Measurements from ENCODE around the gene PID1.
"Not testable (repeated sequence)": the region's sequence is repeated elsewhere in the genome, so short reads cannot be mapped to it uniquely, and the experiment has no call there.

PID1 gene

DNA sequence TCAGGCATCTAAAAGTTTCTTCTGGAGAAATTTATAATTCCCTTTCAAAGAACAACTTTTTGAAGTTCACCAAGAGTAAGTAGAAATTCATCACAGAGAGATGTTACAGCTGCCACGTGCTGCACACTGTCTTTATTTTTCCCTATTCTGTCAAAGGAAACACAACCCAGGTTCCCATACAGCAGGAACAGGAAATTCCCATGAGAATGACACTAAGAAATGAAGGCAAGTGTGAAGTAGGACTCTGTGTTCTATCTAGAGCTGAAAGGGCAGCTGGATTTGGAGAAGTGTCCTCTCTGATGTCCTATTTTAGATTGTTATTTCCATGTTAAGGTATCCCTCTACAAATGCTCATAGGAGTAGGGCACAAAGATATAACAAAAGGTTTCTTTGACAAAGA is 58.8 kb downstream of the PID1 start:
- DNase-seq (ENCODE audit: low spot score): no peak

- DNase-seq (ENCODE audit: low spot score): no peak
These were observed 60.4 kb downstream of the PID1 start for GRCh38 chr2:229210641-229211040.

DNA sequence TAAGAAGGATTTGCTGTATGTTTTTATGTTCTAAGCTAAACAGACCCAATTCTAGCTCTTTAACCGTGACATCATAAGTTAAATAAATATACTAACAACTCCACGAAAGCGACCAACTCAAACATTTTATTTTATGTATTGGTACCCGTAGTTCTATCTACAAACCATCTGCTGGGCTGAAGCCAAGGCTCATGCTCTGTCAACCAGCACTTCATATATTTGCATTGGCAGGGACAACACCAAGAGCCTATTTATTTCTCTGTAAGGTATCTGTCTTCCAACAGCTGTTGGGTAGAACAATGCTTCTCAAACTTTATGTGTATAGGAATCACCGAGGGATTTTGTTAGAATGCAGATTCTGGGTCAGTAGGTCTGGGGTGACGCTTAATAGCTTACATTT is 64.5 kb downstream of the PID1 start:
- no peak for DNase-seq (ENCODE audit: low spot score)

GRCh38 chr2:229205704-229206103 is 65.4 kb downstream of the PID1 start:
- no peak for DNase-seq (ENCODE audit: low spot score)

DNA sequence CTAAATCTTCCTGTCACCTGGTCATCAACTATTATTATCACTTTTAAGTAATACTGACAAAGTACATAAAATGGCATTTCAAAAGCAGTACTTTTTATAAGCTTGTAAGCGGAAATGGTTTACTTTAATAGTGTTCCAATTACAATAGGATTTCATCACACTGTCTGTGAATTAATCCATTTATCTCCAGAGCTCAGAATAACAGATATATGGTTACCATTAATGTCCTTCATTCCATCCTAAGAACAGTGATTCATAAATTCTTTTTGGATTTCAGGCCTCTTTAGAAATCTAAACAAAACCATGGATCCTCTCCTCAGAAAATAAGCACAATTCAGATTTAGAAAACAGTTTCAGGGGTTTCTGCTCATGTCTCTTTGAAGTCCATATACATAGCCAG is 68.4 kb downstream of the PID1 start:
- DNase-seq (ENCODE audit: low spot score): no peak

DNA sequence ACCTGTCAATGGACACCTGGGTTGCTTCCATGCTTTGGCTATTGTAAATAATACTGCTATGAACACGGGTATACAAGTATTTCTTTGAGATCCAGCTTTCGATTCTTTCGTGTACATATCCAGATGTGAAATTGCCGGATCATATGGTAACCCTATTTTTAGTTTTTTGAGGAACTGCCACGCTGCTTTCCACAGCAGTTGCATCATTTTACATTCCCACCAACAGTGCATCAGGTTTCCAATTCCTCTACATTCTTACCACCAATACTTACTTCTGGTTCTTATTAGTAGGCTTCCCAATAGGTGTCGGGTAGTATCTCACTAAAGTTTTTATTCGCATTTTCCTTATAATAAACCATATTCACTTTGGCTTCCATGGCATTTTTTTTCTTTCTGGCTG is 69.6 kb downstream of the PID1 start:
- no peak for DNase-seq (ENCODE audit: low spot score)

- no peak for DNase-seq (ENCODE audit: low spot score)
These were observed 71.8 kb downstream of the PID1 start for GRCh38 chr2:229199267-229199666.

DNA sequence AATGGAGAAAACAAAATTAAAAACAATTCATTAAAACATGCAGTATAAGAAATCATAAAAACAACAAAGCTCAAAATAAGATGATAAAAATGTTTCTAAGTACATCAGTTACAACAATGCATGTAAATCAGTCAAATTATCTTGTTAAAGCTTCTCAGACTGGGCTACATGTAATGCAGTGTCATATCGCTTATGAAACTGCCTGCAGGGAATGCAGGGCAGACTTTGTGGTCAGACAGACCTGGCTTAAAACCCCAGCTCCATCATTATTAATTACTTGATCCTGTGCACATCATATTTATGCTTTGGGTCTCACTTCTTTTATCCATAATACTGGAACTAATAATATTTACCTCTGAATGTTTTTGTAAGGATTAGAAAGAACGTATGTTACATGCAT is 74.6 kb downstream of the PID1 start:
- no peak for DNase-seq (ENCODE audit: low spot score)

- no peak for DNase-seq (ENCODE audit: low spot score)
These were observed 75.6 kb downstream of the PID1 start for GRCh38 chr2:229195346-229195947.

DNA sequence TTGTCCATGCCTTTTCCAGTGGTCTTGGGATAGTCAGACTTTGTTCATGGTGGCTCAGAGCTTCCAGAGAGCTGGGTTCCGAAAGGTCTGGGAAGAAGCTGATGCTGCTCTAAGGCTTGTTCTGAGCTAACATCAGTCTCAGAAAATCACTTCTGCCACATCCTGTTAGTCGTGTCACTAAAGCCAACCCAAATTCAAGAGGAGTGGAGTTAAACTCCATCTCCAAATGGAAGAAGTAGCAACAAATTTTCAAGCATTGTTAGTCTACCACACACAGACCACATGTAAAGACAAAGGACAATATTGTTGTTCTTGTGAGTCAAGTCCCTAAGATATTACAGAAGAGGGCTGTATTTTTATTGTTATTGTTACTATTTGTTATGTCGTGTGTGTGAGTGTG is 77.8 kb downstream of the PID1 start:
- DNase-seq (ENCODE audit: low spot score): no peak

GRCh38 chr2:229191413-229191812 is 79.7 kb downstream of the PID1 start:
- no peak for DNase-seq (ENCODE audit: low spot score)

GRCh38 chr2:229187123-229187522 is 84.0 kb downstream of the PID1 start:
- DNase-seq (ENCODE audit: low spot score): not testable (repeated sequence)

DNA sequence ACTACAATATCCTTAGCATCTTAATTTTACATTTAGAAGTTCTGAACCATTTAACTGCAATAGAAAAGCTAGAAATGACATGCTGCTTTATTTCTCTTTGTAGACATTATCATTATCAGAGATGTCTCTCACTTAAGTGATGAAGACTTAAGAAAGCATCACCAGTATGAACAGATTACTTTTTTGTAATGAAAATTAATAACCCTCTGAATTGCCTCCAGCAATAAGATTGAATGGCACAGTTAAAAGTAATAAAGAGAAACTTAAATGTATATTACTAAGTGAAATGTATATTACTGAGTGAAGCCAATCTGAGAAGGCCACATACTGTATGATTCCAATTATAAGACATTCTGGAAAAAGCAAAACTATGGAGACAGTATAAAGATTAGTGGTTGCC is 89.4 kb downstream of the PID1 start:
- DNase-seq (ENCODE audit: low spot score): no peak

DNA sequence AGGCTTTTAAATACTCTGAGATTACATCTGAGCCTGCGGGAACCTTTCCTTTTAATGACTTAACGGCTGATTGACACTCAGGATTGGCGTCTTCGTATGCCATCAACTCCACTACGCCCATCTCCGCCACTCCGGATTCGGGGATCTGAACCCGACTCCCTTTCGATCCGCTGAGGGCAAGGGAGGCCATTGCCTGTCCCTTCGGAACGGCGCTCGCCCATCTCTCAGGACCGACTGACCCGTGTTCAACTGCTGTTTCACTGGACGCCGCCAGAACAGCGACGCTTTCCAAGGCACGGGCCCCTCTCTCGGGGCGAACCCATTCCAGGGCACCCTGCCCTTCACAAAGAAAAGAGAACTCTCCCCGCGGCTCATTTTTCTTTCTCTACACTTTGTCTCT is 90.4 kb downstream of the PID1 start:
- DNase-seq (ENCODE audit: low spot score): no peak

DNA sequence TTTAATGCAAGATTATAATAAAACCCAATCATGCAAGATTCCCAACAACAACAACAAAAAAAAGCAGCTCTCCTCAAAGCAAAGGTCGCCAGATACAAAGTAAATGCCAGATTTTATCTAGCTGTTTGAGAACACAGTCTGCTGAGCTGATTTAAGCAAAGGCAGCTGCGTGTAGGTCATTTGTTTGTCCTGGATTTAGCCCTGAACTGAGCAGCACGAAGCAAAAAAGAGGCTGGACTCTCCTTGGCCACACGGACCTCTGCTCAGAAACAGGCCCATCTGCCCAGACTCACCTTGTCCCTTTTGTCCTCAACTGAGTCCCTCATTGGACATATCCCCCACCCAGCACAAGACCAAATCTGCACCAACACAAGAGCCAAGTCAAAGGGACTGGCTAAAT is 91.5 kb downstream of the PID1 start:
- DNase-seq (ENCODE audit: low spot score): no peak

GRCh38 chr2:229178706-229179105 is 92.4 kb downstream of the PID1 start:
- DNase-seq (ENCODE audit: low spot score): no peak

DNA sequence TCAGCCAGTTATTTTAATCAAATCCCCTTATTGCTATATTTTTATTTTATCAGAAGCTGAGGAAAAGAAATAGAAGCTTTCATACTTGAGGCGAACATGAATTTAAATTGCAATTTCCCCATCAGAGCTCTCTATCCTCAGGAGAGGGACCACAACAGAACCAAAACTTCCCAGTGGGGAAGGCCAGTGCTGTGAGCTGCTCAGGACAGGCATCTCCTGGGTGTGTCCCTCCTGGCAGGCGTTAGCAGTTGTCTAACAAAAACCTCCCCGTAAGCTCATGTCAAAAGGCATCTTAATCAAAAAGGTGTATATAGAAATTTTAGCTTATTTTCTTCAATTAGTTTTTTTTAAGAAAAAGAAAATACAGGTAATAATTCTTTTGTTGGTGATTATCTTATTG is 93.0 kb downstream of the PID1 start:
- DNase-seq (ENCODE audit: low spot score): no peak

GRCh38 chr2:229176136-229176535 is 95.0 kb downstream of the PID1 start:
- no peak for DNase-seq (ENCODE audit: low spot score)

DNA sequence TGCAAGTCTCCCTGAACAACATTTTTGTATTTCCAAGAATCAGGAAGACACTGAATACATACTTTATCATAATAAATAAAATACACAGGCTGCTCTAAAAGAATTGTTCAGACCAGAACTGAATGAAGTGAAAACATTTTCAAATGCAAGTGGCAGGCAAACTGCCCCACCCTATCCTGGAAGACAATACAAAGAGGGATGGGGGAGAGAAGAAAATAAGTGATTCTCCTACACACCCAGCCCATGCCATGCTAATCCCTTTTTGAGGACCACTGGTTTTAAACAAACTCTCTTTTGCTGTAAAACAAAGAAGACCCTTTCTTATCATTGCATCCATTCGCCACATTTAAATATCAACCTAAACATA is 95.6 kb downstream of the PID1 start:
- DNase-seq (ENCODE audit: low spot score): no peak

GRCh38 chr2:229174794-229175496 is 96.1 kb downstream of the PID1 start:
- no peak for DNase-seq (ENCODE audit: low spot score)

DNA sequence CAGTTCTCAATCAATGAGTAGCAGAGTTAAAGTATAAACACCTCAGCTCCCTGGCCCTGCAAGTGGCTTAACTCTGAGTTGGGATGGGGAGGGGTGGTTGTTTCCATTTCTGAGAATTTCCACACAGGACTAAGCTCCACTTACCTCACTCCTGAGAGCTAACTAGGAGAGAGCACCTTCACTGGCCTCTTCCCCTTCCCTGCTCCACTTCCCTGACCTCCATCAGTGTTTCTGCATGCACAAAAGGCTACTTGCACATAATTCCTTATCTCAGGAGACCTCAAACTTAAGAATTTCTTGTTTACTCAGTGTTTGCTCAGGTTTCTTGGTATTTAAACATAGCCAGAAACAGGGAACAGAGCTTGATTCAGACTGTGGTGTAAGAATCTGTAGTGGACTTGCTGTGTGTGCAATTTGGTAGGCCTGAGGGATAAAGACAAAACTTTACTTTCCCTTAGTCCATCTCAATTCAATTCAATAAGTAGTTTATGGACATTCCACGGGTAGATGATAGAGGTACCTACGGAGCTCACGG is 97.2 kb downstream of the PID1 start:
- DNase-seq (ENCODE audit: low spot score): no peak

DNA sequence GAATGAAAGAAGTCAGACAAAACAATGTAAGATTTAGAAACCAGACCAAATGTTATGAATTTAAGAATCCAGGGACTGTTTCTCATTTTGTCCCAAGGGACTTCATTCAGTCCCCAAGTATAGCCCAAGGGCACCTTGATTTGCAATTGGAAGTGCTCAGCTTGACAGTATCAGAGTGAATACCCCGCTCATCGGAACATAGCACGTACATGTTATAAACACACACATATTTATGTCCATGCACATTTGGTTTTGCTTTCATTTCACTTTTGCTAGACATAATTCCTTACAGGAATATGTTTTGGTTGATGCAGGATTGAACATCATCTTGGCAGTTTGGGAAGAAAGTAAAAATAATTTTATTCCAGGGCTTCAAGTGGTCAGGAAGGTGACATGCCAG is 100.2 kb downstream of the PID1 start:
- DNase-seq (ENCODE audit: low spot score): no peak

- DNase-seq (ENCODE audit: low spot score): no peak
These were observed 100.9 kb downstream of the PID1 start for GRCh38 chr2:229170171-229170570.

- DNase-seq (ENCODE audit: low spot score): no peak
These were observed 101.3 kb downstream of the PID1 start for GRCh38 chr2:229169751-229170150.
